Measurements from ENCODE around the gene SURF1.

The SURF1 gene

GRCh38 chr9:133304477-133305377 lies 51.6 kb downstream of the SURF1 start:
- TF ChIP-seq POLR2AphosphoS5 (IDR thresholded peaks at IDR 0.05; ENCODE audit: low read depth, low read length) (no peak), TAF1 (IDR thresholded peaks at IDR 0.05; ENCODE audit: borderline replicate concordance, low read depth, low read length) (no peak), POLR2A (IDR thresholded peaks at IDR 0.05; ENCODE audit: low read depth, low read length) (no peak)
- DNase-seq (ENCODE audit: insufficient read length) (no peak), FAIRE-seq (no peak)

DNA sequence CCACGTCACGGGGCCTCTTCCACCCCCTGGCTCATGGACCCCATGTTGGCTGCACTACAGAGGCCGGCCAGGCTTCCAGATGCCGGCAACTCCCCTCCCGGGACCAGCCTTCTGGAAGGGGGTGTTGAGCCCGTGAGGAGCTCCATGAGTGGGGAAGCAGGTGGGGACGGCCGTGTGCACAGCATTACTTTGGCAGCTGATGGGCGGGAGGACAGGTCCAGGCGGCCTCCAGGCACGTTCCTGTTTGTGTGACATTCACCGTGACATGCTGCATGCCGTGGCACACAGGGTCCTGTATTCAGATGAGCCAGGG lies 52.2 kb downstream of the SURF1 start:
- TF ChIP-seq POLR2AphosphoS5 (IDR thresholded peaks at IDR 0.05; ENCODE audit: low read depth, low read length) (no peak), POLR2A (IDR thresholded peaks at IDR 0.05; ENCODE audit: low read depth, low read length) (no peak)
- DNase-seq (ENCODE audit: insufficient read length) (no peak), FAIRE-seq (no peak)

- TF ChIP-seq POLR2AphosphoS5 (IDR thresholded peaks at IDR 0.05; ENCODE audit: low read depth, low read length), result no peak
- TF ChIP-seq TAF1 (IDR thresholded peaks at IDR 0.05; ENCODE audit: borderline replicate concordance, low read depth, low read length), result no peak
- no peak for TF ChIP-seq POLR2A (IDR thresholded peaks at IDR 0.05; ENCODE audit: low read depth, low read length)
- DNase-seq (ENCODE audit: insufficient read length) (no peak), FAIRE-seq (no peak)
Observed at GRCh38 chr9:133303266-133304157, 52.8 kb downstream of the SURF1 start.
